A673 (cell line): ENCODE measurements around the gene COL3A1.

ENCODE experiments used
- EZH2 ChIP-seq: fragments of 200-600 bp; sonication (generic); IDR thresholded peaks from 2 replicates; pipeline ENCODE4 v1.6.1; 2017; ENCODE audit warnings: borderline replicate concordance, low read depth, mild to moderate bottlenecking, mixed read lengths, antibody characterized with exemption, low read length; ENCODE audit not compliant: poor library complexity, severe bottlenecking
- TF ChIP-seq, protein P1 (sequence below): fragments of 300-800, 200-600 bp; sonication (generic); conservative IDR thresholded peaks from 2 replicates; pipeline ENCODE4 v1.5.1; 2017; ENCODE audit warnings: low read depth, mild to moderate bottlenecking, antibody characterized with exemption, low read length, moderate library complexity, mixed read lengths

DNA sequence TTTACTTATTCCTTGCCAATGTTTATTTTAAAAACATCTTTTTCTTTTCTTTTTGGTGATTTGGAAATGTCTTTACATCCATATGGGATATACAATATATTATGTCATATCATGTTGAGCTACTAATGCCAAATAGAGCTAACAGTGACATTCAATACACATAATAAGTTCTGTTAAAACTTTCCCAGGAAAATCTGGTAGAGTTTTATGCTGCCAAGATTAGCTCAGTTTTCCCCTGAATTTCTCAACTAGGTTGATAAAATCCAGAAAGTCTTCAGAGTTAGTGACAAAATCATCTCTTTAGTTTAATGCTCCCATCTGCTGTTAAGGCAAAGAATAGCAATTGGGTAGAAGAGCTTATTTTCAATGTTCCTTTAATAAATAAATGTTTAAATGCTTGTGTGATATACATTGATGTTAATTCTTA, 9.9 kb downstream of the COL3A1 start:
- TF ChIP-seq, protein P1, sequence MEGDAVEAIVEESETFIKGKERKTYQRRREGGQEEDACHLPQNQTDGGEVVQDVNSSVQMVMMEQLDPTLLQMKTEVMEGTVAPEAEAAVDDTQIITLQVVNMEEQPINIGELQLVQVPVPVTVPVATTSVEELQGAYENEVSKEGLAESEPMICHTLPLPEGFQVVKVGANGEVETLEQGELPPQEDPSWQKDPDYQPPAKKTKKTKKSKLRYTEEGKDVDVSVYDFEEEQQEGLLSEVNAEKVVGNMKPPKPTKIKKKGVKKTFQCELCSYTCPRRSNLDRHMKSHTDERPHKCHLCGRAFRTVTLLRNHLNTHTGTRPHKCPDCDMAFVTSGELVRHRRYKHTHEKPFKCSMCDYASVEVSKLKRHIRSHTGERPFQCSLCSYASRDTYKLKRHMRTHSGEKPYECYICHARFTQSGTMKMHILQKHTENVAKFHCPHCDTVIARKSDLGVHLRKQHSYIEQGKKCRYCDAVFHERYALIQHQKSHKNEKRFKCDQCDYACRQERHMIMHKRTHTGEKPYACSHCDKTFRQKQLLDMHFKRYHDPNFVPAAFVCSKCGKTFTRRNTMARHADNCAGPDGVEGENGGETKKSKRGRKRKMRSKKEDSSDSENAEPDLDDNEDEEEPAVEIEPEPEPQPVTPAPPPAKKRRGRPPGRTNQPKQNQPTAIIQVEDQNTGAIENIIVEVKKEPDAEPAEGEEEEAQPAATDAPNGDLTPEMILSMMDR = peak; percentile 61
- no peak for TF ChIP-seq EZH2
